Activated CD8-positive, alpha-beta T cell treated with anti-CD3 and anti-CD28 coated beads for 36 hours (primary cell): Measurements from ENCODE around the gene EPHB4. TPM values are rescaled to one million over a fixed set of nuclear protein-coding genes. Genes with fewer than 3 reads are reported as not detected.
"Not testable (repeated sequence)": the region's sequence is repeated elsewhere in the genome, so short reads cannot be mapped to it uniquely, and the experiment has no call there.

Source experiments
- ATAC-seq: fragments of 200-7000 bp; cut with Tn5 transposase; one replicate; pipeline ENCODE4 v1.10.0; 2021; ENCODE audit warnings: mild to moderate bottlenecking, moderate library complexity
- CTCF ChIA-PET: fragments of 350-600 bp; sonication (Branson Sonifier 250); formaldehyde crosslinking; loops from one replicate; lab custom pipeline; 2021; ENCODE audit warnings: antibody characterized with exemption; lab: Charles Lee
- POLR2A ChIA-PET: fragments of 350-600 bp; sonication (Branson Sonifier 250); formaldehyde crosslinking; loops from one replicate; lab custom pipeline; 2021; ENCODE audit warnings: antibody characterized with exemption; lab: Charles Lee
- DNase-seq: peaks from one replicate; pipeline ENCODE4 v3.0.0-alpha.2; 2020
- H3K27ac Mint-ChIP-seq: one replicate; pipeline ENCODE4 v1.8.0; 2021; ENCODE audit warnings: mild to moderate bottlenecking, mixed read lengths
- H3K27me3 Mint-ChIP-seq: one replicate; pipeline ENCODE4 v1.8.0; 2021; ENCODE audit warnings: mixed read lengths
- H3K36me3 Mint-ChIP-seq: one replicate; pipeline ENCODE4 v1.8.0; 2021; ENCODE audit warnings: low read depth, mixed read lengths
- H3K4me1 Mint-ChIP-seq: one replicate; pipeline ENCODE4 v1.8.0; 2021; ENCODE audit warnings: low read depth, mixed read lengths
- H3K4me3 Mint-ChIP-seq: one replicate; pipeline ENCODE4 v1.8.0; 2021; ENCODE audit warnings: mild to moderate bottlenecking, moderate library complexity, mixed read lengths
- H3K9me3 Mint-ChIP-seq: one replicate; pipeline ENCODE4 v1.8.0; 2021; ENCODE audit warnings: mixed read lengths
- intact Hi-C: fragments of 100-400 bp; cut with micrococcal nuclease; formaldehyde crosslinking; loops from one replicate; pipeline ENCODE4 v1.10.0; 2022
- total RNA-seq, 2 experiments: library from RNA; stranded (reverse); gene quantifications; one replicate each; pipeline ENCODE4 v1.2.3, GENCODE V29; 2021
- TF ChIP-seq, protein P1 (sequence below): fragments of 200-600 bp; IDR thresholded peaks from one replicate; pipeline ENCODE4 v1.8.0; 2022; ENCODE audit warnings: antibody characterized with exemption, mild to moderate bottlenecking

Gene EPHB4
- total RNA-seq, 2 experiments from 2014 or later, result 4.8 to 5.8 TPM

GRCh38 chr7:100764841-100765240 is 62.5 kb downstream of the EPHB4 start:
- no peak overlapping the region for H3K4me3 Mint-ChIP-seq
- DNase-seq, result no peak
- H3K27ac Mint-ChIP-seq, result no peak overlapping the region
- no peaks in the 10 kb centered on the region for H3K27me3 Mint-ChIP-seq
- intact Hi-C loops, result no loop called here
- ChIA-PET CTCF (no interaction called here), POLR2A (interaction anchor here (0.8 kb wide), 1 partner anchor 9 kb away, joined by 3 read pairs; no protein-coding TSS in a partner anchor)
- H3K4me1 Mint-ChIP-seq, result no peaks in the 10 kb centered on the region
- no peaks in the 10 kb centered on the region for H3K36me3 Mint-ChIP-seq
- ATAC-seq, result no peak
- H3K9me3 Mint-ChIP-seq, result no peaks in the 10 kb centered on the region
- TF ChIP-seq, protein P1, sequence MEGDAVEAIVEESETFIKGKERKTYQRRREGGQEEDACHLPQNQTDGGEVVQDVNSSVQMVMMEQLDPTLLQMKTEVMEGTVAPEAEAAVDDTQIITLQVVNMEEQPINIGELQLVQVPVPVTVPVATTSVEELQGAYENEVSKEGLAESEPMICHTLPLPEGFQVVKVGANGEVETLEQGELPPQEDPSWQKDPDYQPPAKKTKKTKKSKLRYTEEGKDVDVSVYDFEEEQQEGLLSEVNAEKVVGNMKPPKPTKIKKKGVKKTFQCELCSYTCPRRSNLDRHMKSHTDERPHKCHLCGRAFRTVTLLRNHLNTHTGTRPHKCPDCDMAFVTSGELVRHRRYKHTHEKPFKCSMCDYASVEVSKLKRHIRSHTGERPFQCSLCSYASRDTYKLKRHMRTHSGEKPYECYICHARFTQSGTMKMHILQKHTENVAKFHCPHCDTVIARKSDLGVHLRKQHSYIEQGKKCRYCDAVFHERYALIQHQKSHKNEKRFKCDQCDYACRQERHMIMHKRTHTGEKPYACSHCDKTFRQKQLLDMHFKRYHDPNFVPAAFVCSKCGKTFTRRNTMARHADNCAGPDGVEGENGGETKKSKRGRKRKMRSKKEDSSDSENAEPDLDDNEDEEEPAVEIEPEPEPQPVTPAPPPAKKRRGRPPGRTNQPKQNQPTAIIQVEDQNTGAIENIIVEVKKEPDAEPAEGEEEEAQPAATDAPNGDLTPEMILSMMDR, result no peak

GRCh38 chr7:100763556-100764140 is 63.7 kb downstream of the EPHB4 start:
- Mint-ChIP-seq H3K9me3 (no peaks in the 10 kb centered on the region), H3K4me3 (no peak overlapping the region), H3K27me3 (no peaks in the 10 kb centered on the region), H3K36me3 (no peaks in the 10 kb centered on the region), H3K27ac (no peak overlapping the region), H3K4me1 (no peaks in the 10 kb centered on the region)
- ChIA-PET POLR2A (interaction anchor here (0.6 kb wide), 1 partner anchor 22 kb away, joined by 3 read pairs; no protein-coding TSS in a partner anchor), CTCF (no interaction called here)
- intact Hi-C loops, result no loop called here
- ATAC-seq (no peak), DNase-seq (no peak)
- TF ChIP-seq, protein P1, result no peak

DNA sequence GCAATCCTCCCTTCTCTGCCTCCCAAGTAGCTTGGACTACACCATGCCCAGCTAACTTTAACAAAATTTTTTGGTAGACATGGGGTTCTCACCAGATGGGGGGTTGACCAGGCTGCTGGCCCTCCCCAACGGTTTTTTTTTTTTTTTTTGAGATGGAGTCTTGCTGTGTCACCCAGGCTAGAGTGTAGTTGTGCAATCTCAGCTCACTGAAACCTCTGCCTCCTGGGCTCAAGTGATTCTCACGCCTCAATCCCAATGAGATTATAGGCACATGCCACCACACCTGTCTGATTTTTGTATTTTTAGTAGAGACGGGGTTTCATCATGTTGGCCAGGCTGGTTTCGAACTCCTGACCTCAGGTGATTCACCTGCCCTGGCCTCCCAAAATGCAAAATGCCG is 64.5 kb downstream of the EPHB4 start:
- ChIA-PET POLR2A (interaction anchor here (0.6 kb wide), 1 partner anchor 23 kb away, joined by 3 read pairs; no protein-coding TSS in a partner anchor), CTCF (interaction anchor here (0.6 to 1.5 kb wide), 2 partner anchors 27 to 37 kb away, joined by 3 to 5 read pairs; no protein-coding TSS in a partner anchor)
- H3K9me3 Mint-ChIP-seq, H3K4me3 Mint-ChIP-seq, H3K27me3 Mint-ChIP-seq, H3K4me1 Mint-ChIP-seq, H3K27ac Mint-ChIP-seq, DNase-seq, ATAC-seq, H3K36me3 Mint-ChIP-seq, intact Hi-C loops: not testable (repeated sequence)

DNA sequence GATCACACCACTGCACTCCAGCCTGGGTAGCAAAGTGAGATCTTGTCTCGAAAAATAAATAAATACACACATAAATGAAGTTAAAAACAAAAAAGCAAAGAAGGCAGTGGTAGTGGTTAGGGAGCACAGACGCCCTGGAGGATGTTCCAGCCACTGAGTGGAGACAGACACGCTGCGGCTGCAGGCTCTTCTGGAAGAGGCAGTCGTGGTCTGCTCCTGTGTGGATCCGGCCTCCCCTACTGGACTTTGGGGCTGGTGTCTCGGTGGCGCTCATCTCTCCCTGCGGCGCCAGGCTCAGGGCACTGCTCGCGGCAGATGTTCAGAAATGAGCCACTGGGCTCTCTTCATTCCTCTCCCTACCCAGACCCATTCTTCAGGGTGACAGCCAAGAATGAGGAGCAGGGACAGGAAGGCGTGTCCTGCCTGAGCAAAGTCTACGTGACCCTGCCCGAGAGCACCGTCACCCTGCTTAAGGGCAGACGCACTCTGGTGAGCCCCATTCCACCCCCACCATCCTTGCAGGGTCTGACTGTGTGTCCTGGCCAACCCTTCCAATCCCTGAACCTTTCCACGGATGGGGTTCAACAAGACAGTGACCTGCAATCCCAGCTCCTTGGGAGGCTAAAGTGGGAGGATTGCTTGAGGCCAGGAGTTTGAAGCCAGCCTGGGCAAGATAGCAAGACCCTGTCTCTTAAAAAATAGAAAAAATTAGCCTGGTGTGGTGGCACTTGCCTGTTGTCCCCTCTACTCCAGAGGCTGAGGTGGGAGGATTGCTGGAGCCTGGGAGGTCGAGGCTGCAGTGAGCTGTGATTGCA is 67.8 kb downstream of the EPHB4 start:
- intact Hi-C loops, result no loop called here
- CTCF ChIA-PET, result no interaction called here
- H3K4me3 Mint-ChIP-seq, result no peak overlapping the region

GRCh38 chr7:100753750-100754149 is 73.6 kb downstream of the EPHB4 start:
- no peaks in the 10 kb centered on the region for H3K4me1 Mint-ChIP-seq

More for the DNA sequence above, 67.8 kb downstream of the EPHB4 start:
- DNase-seq (no peak), ATAC-seq (no peak)
- no peaks in the 10 kb centered on the region for H3K4me1 Mint-ChIP-seq
- no peaks in the 10 kb centered on the region for H3K27me3 Mint-ChIP-seq
- H3K36me3 Mint-ChIP-seq, result no peaks in the 10 kb centered on the region
- POLR2A ChIA-PET, result no interaction called here
- TF ChIP-seq, protein P1, result no peak
- no peak overlapping the region for H3K27ac Mint-ChIP-seq
- no peaks in the 10 kb centered on the region for H3K9me3 Mint-ChIP-seq

More at GRCh38 chr7:100753750-100754149, 73.6 kb downstream of the EPHB4 start:
- ChIA-PET POLR2A (no interaction called here), CTCF (no interaction called here)
- ATAC-seq (no peak), DNase-seq (no peak)
- no peak overlapping the region for H3K27ac Mint-ChIP-seq
- no peaks in the 10 kb centered on the region for H3K36me3 Mint-ChIP-seq
- no peak overlapping the region for H3K4me3 Mint-ChIP-seq
- intact Hi-C loops, result no loop called here
- peaks cover 16% of the 10 kb centered on the region for H3K27me3 Mint-ChIP-seq
- H3K9me3 Mint-ChIP-seq, result no peaks in the 10 kb centered on the region
- TF ChIP-seq, protein P1, result no peak
